GM12878 (cell line): ENCODE measurements around the gene CD82. TPM values are rescaled to one million over a fixed set of nuclear protein-coding genes. Genes with fewer than 3 reads are reported as not detected.
A peak's percentile ranks its signal among the peaks of the same experiment; 100 is the strongest.

ENCODE experiments used
- BACH1 ChIP-seq: fragments of 450-650 bp; IDR thresholded peaks from 2 replicates; pipeline ENCODE4 v1.6.1; 2017; ENCODE audit warnings: mild to moderate bottlenecking, borderline replicate concordance
- BCL11A ChIP-seq: IDR thresholded peaks from 2 replicates; pipeline ENCODE4 v1.6.1; 2011; ENCODE audit warnings: low read depth, low read length
- BHLHE40 ChIP-seq, 2 experiments: fragments of 450-650 bp in 1 of 2; IDR thresholded peaks; 2 replicates each; pipeline ENCODE4 v1.6.1; 2011 to 2017; ENCODE audit warnings: low read depth in 2 of 2, borderline replicate concordance in 1 of 2, improper control_type of control experiment in 1 of 2, low read length in 1 of 2, mild to moderate bottlenecking in 1 of 2
- EP300 ChIP-seq, 2 experiments: fragments of 150-350 bp in 1 of 2; IDR thresholded peaks; 2 replicates each; pipeline ENCODE4 v1.6.1; 2011 to 2012; ENCODE audit warnings: low read depth in 2 of 2, low read length in 2 of 2, borderline replicate concordance in 1 of 2, improper control_type of control experiment in 1 of 2, inconsistent platforms in 1 of 2; ENCODE audit not compliant: control insufficient read depth in 1 of 2
- FOS ChIP-seq: IDR thresholded peaks from 3 replicates; pipeline ENCODE4 v1.6.1; 2011; ENCODE audit warnings: borderline replicate concordance; ENCODE audit not compliant: insufficient read length; ENCODE audit errors: extremely low read depth
- HDAC6 ChIP-seq: fragments of 200-600 bp; sonication (generic); IDR thresholded peaks from one replicate; pipeline ENCODE4 v1.8.0; 2017; ENCODE audit warnings: antibody characterized with exemption; ENCODE audit not compliant: unreplicated experiment
- HDGF ChIP-seq: fragments of 450-650 bp; IDR thresholded peaks from 2 replicates; pipeline ENCODE4 v1.6.1; 2016; ENCODE audit warnings: antibody characterized with exemption
- HSF1 ChIP-seq: fragments of 150-350 bp; IDR thresholded peaks from 2 replicates; pipeline ENCODE4 v1.6.1; 2014; ENCODE audit warnings: mild to moderate bottlenecking, low read depth, low read length
- JUND ChIP-seq: IDR thresholded peaks from 2 replicates; pipeline ENCODE4 v1.6.1; 2012; ENCODE audit warnings: low read depth, mild to moderate bottlenecking, low read length, improper control_type of control experiment, moderate library complexity
- MTA2 ChIP-seq: fragments of 450-650 bp; IDR thresholded peaks from 2 replicates; pipeline ENCODE4 v1.6.1; 2016; ENCODE audit warnings: low read depth, mild to moderate bottlenecking, moderate library complexity
- NFXL1 ChIP-seq: fragments of 450-650 bp; IDR thresholded peaks from 2 replicates; pipeline ENCODE4 v1.6.1; 2017; ENCODE audit warnings: antibody characterized with exemption, mild to moderate bottlenecking, borderline replicate concordance
- PAX5 ChIP-seq: IDR thresholded peaks from 2 replicates; pipeline ENCODE4 v1.6.1; 2011; ENCODE audit warnings: low read depth, low read length, borderline replicate concordance
- PAX8 ChIP-seq: fragments of 450-650 bp; IDR thresholded peaks from 2 replicates; pipeline ENCODE4 v1.6.1; 2017; ENCODE audit warnings: mild to moderate bottlenecking, moderate library complexity
- POLR2A ChIP-seq: IDR thresholded peaks from 2 replicates; pipeline ENCODE4 v1.6.1; 2011; ENCODE audit warnings: low read depth, mild to moderate bottlenecking, low read length
- RUNX3 ChIP-seq: IDR thresholded peaks from 2 replicates; pipeline ENCODE4 v1.6.1; 2012; ENCODE audit warnings: low read length, inconsistent platforms
- SPI1 ChIP-seq: IDR thresholded peaks from 2 replicates; pipeline ENCODE4 v1.6.1; 2011; ENCODE audit warnings: low read depth, mild to moderate bottlenecking, low read length, moderate library complexity, borderline replicate concordance; ENCODE audit not compliant: insufficient read depth
- ZBTB11 ChIP-seq: fragments of 450-650 bp; formaldehyde crosslinking; IDR thresholded peaks from 2 replicates; pipeline ENCODE4 v1.5.0; 2022; ENCODE audit warnings: mild to moderate bottlenecking, missing genetic modification characterization
- ZBTB40 ChIP-seq: fragments of 450-650 bp; IDR thresholded peaks from 2 replicates; pipeline ENCODE4 v1.6.1; 2016; ENCODE audit warnings: mild to moderate bottlenecking, moderate library complexity, borderline replicate concordance
- ZNF217 ChIP-seq: fragments of 450-650 bp; IDR thresholded peaks from 2 replicates; pipeline ENCODE4 v1.6.1; 2017; ENCODE audit warnings: antibody characterized with exemption, mild to moderate bottlenecking
- polyA plus RNA-seq, 11 experiments: library from polyadenylated mRNA; depleted of rRNA in 4 of 11; unstranded in 6 of 11; stranded (reverse) in 5 of 11; fragments of >200 nt; fragmentation: Nextera tagmentation in 4 of 11; fragmentation: Illumina TruSeq in 1 of 11; extraction: Ambion mirVana in 4 of 11; extraction: Trizol in 1 of 11; gene quantifications; 1 replicate in 1 of 11; 2 replicates in 10 of 11; pipeline versions ENCODE4 v1.2.1 to v1.2.3, GENCODE V29; 2011 to 2016; ENCODE audit warnings: inconsistent platforms in 2 of 11, missing spikeins in 2 of 11, low read depth in 1 of 11
- total RNA-seq, 4 experiments: library from RNA; depleted of rRNA in 3 of 4; stranded (reverse); fragments of >200 nt in 3 of 4; fragmentation: Illumina TruSeq in 1 of 4; extraction: Trizol in 1 of 4; gene quantifications; 2 replicates each; pipeline versions ENCODE4 v1.2.1 to v1.2.3, GENCODE V29; 2013 to 2021
- TF ChIP-seq, protein P1 (sequence below): fragments of 450-650 bp; IDR thresholded peaks from 2 replicates; pipeline ENCODE4 v1.6.1; 2017; ENCODE audit warnings: low read depth, mild to moderate bottlenecking, moderate library complexity

CD82 gene
- total and polyA plus RNA-seq, 10 of the 15 experiments (the other 5 are each of a cell fraction or from before 2014, with no cell fraction given): 5.2 to 180 (median 84.7) TPM

DNA sequence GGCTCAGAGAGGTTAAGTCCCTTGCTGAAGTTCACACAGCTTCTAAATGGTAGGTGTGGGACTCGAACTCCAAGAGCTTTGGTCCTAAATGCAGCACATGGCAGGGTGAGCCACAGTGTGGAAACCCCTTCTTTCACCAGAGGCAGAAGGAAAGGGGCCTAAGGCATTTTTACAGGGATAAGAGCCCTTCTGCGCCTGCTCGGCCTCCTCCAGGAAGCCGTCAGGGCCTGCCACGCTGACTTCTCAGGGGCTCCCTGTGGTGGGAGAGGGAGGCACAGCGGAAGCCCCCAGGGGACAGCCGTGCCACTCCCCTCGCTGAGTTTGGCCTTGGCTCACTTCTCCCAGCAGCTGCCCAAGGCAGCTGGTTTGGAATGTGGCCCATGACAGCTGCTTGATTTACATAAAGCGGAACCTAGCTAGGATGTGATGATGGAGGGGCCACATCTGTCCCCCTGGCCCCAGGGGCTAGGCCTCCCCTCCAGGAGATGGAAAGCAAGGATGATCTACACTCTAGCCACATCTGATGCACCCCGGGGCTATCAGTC is 35.4 kb downstream of the CD82 start (continued):
- no peak for TF ChIP-seq ZBTB40
- TF ChIP-seq, protein P1, sequence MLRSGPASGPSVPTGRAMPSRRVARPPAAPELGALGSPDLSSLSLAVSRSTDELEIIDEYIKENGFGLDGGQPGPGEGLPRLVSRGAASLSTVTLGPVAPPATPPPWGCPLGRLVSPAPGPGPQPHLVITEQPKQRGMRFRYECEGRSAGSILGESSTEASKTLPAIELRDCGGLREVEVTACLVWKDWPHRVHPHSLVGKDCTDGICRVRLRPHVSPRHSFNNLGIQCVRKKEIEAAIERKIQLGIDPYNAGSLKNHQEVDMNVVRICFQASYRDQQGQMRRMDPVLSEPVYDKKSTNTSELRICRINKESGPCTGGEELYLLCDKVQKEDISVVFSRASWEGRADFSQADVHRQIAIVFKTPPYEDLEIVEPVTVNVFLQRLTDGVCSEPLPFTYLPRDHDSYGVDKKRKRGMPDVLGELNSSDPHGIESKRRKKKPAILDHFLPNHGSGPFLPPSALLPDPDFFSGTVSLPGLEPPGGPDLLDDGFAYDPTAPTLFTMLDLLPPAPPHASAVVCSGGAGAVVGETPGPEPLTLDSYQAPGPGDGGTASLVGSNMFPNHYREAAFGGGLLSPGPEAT: no peak
- TF ChIP-seq SPI1: peak; percentile 13; the same call in 1 of the 2 replicates
- TF ChIP-seq RUNX3: no peak; the same call in 1 of the 2 replicates
- TF ChIP-seq MTA2: no peak
- TF ChIP-seq HDAC6: no peak
- TF ChIP-seq BHLHE40 (IDR thresholded peaks at IDR 0.05; ENCODE audit: borderline replicate concordance in 1 of 2, low read depth in 2 of 2, low read length in 1 of 2): peak in 1 of 2 experiments; percentile 50; a peak in 1 of 4 replicates
- no peak for TF ChIP-seq BACH1
- TF ChIP-seq FOS: no peak
- TF ChIP-seq EP300 (IDR thresholded peaks at IDR 0.05; ENCODE audit: borderline replicate concordance in 1 of 2, control insufficient read depth in 1 of 2, low read depth in 2 of 2, low read length in 2 of 2): peak in 1 of 2 experiments; percentile 27; a peak in 1 of 4 replicates
- TF ChIP-seq PAX8: no peak
- no peak for TF ChIP-seq ZBTB11 (CRISPR knock-in tag)
- peak; percentile 68 for TF ChIP-seq ZNF217
- TF ChIP-seq NFXL1: no peak; the same call in 1 of the 2 replicates
- no peak for TF ChIP-seq HSF1
- TF ChIP-seq HDGF: peak; percentile 58; the same call in 1 of the 2 replicates
- no peak for TF ChIP-seq BCL11A
- no peak for TF ChIP-seq POLR2A
- TF ChIP-seq PAX5: no peak
- no peak for TF ChIP-seq JUND
